Natural killer cell (primary cell): ENCODE data around the gene STK25. TPM values are rescaled to one million over a fixed set of nuclear protein-coding genes. Genes with fewer than 3 reads are reported as not detected.

Experiments used
- ATAC-seq, 3 donors: fragments of 150-1000 bp in 2 of 3; fragments of 200-7000 bp in 1 of 3; cut with Tn5 transposase; 1 replicate in 1 of 3; 2 replicates in 2 of 3; pipeline ENCODE4 v1.10.0; 2021; ENCODE audit warnings: mild to moderate bottlenecking in 2 of 3, moderate library complexity in 2 of 3
- DNase-seq, 2 donors: peaks; one replicate each; pipeline versions ENCODE4 v3.0.0 to v3.0.0-alpha.2; 2013 to 2021; ENCODE audit warnings: mixed read lengths in 1 of 2
- H3K27ac ChIP-seq: one replicate; pipeline ENCODE4 v1.5.1; 2013; ENCODE audit warnings: mild to moderate bottlenecking, low read length
- H3K27me3 ChIP-seq: one replicate; pipeline ENCODE4 v1.6.1; 2013; ENCODE audit warnings: low read length; ENCODE audit not compliant: control insufficient read depth, insufficient read depth
- H3K36me3 ChIP-seq: one replicate; pipeline ENCODE4 v1.6.1; 2013; ENCODE audit warnings: low read length; ENCODE audit not compliant: control insufficient read depth, insufficient read depth
- H3K4me1 ChIP-seq: one replicate; pipeline ENCODE4 v1.6.1; 2013; ENCODE audit warnings: low read length; ENCODE audit not compliant: control insufficient read depth, insufficient read depth
- H3K4me3 ChIP-seq: one replicate; pipeline ENCODE4 v1.5.1; 2013; ENCODE audit warnings: low read length
- H3K9me3 ChIP-seq: one replicate; pipeline ENCODE4 v1.6.1; 2013; ENCODE audit warnings: low read length; ENCODE audit not compliant: control insufficient read depth, insufficient read depth
- H3K27ac Mint-ChIP-seq, 2 donors: one replicate each; pipeline ENCODE4 v1.8.0; 2022; ENCODE audit warnings: mild to moderate bottlenecking in 2 of 2, mixed read lengths in 2 of 2, moderate library complexity in 1 of 2
- H3K27me3 Mint-ChIP-seq, 2 donors: one replicate each; pipeline ENCODE4 v1.8.0; 2022; ENCODE audit warnings: low read depth in 2 of 2, mixed read lengths in 2 of 2
- H3K36me3 Mint-ChIP-seq: one replicate; pipeline ENCODE4 v1.8.0; 2022; ENCODE audit warnings: mixed read lengths
- H3K4me1 Mint-ChIP-seq, 2 donors: one replicate each; pipeline ENCODE4 v1.8.0; 2022; ENCODE audit warnings: mixed read lengths in 2 of 2
- H3K4me3 Mint-ChIP-seq: one replicate; pipeline ENCODE4 v1.8.0; 2022; ENCODE audit warnings: mild to moderate bottlenecking, moderate library complexity, mixed read lengths
- H3K9me3 Mint-ChIP-seq, 2 donors: one replicate each; pipeline ENCODE4 v1.8.0; 2022; ENCODE audit warnings: mixed read lengths in 2 of 2
- WGBS: methylation state at CpG from one replicate; pipeline ENCODE4 v1.1.7; 2013; ENCODE audit warnings: missing lambda C conversion rate; ENCODE audit not compliant: insufficient coverage; 5-methylcytosine and 5-hydroxymethylcytosine counted together
- intact Hi-C: fragments of 100-400 bp; cut with micrococcal nuclease; formaldehyde crosslinking; loops from one replicate; pipeline ENCODE4 v1.14.2; 2022
- total RNA-seq, 4 donors: library from RNA; stranded (reverse); fragments of 120-200 nt in 1 of 4; gene quantifications; one replicate each; pipeline versions ENCODE4 v1.2.3 to v1.2.4, GENCODE V29; 2013 to 2022
- TF ChIP-seq, protein P1 (sequence below): fragments of 200-600 bp; IDR thresholded peaks from one replicate; pipeline ENCODE4 v1.8.0; 2022; ENCODE audit warnings: antibody characterized with exemption

Gene STK25
- total RNA-seq, 3 donors from 2014 or later (not counting 1 experiment from before 2014, with no cell fraction given): 110 to 140 (median 135) TPM

DNA sequence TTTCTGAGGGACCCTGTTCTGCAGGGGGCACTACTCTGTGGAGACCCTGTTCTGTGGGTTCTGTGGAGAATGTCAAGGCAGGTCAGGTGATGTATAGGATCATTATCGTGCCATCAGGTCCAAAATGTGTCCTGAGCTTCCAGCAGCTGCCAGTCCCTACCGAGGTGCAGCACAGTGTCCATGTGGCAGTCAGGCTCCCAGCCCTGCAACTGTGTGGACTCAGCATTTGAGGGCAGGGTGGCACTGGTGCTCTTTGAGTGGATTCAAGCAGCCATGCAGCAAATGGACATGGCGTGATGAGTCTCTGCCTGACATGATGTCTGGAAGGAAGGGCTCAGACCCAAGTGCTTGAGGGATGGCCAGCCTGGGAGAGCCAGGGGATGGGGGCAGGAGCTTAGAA is 35.0 kb downstream of the STK25 start:
- DNase-seq (no peak), ATAC-seq (no peak)
- no peaks in the 10 kb centered on the region for H3K36me3 Mint-ChIP-seq
- 85% methylated on average over 3 of the region's 3 CpGs for WGBS
- H3K4me1 Mint-ChIP-seq: no peaks in the 10 kb centered on the region
- Histone ChIP-seq H3K9me3 (no peaks in the 10 kb centered on the region), H3K27ac (no peak overlapping the region), H3K36me3 (no peaks in the 10 kb centered on the region), H3K4me1 (no peaks in the 10 kb centered on the region), H3K27me3 (no peaks in the 10 kb centered on the region), H3K4me3 (no peak overlapping the region)
- TF ChIP-seq, protein P1, sequence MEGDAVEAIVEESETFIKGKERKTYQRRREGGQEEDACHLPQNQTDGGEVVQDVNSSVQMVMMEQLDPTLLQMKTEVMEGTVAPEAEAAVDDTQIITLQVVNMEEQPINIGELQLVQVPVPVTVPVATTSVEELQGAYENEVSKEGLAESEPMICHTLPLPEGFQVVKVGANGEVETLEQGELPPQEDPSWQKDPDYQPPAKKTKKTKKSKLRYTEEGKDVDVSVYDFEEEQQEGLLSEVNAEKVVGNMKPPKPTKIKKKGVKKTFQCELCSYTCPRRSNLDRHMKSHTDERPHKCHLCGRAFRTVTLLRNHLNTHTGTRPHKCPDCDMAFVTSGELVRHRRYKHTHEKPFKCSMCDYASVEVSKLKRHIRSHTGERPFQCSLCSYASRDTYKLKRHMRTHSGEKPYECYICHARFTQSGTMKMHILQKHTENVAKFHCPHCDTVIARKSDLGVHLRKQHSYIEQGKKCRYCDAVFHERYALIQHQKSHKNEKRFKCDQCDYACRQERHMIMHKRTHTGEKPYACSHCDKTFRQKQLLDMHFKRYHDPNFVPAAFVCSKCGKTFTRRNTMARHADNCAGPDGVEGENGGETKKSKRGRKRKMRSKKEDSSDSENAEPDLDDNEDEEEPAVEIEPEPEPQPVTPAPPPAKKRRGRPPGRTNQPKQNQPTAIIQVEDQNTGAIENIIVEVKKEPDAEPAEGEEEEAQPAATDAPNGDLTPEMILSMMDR: no peak
- no peak overlapping the region for H3K4me3 Mint-ChIP-seq
- H3K27ac Mint-ChIP-seq: no peak overlapping the region
- H3K27me3 Mint-ChIP-seq: peaks cover 9 to 17% of the 10 kb centered on the region in 2 donors
- intact Hi-C loops: no loop called here
- H3K9me3 Mint-ChIP-seq: no peaks in the 10 kb centered on the region

DNA sequence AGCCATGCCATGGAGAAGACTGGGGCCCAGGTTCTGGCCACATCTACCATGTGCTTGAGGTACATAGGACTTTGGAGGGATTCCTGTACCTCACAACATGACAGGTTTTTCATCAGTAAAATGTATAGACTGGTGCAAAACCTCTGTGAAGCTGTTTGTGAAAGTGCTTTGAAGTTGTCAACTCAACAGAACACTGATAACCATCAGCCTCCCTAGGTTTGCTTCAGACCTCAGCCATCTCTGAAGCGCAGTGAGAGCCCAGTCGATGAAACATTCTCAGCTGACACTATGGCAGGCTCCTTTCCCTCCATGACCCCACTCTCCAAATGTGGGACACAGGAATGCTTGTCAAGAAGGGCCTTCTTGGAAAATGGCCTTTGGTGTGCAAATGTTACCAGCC is 38.6 kb downstream of the STK25 start:
- no peaks in the 10 kb centered on the region for H3K9me3 Mint-ChIP-seq
- peaks cover 11 to 17% of the 10 kb centered on the region in 2 donors for H3K27me3 Mint-ChIP-seq
- no peaks in the 10 kb centered on the region for H3K4me1 ChIP-seq
- H3K4me1 Mint-ChIP-seq: no peaks in the 10 kb centered on the region
- no peaks in the 10 kb centered on the region for H3K36me3 Mint-ChIP-seq
- 52% methylated on average over 2 of the region's 2 CpGs for WGBS
- no peaks in the 10 kb centered on the region for H3K9me3 ChIP-seq
- no peak overlapping the region for H3K4me3 ChIP-seq
- H3K27me3 ChIP-seq: no peaks in the 10 kb centered on the region
- H3K27ac Mint-ChIP-seq: no peak overlapping the region
- no peaks in the 10 kb centered on the region for H3K36me3 ChIP-seq
- no peak overlapping the region for H3K27ac ChIP-seq
- intact Hi-C loops: no loop called here
- DNase-seq (no peak), ATAC-seq (no peak)
- TF ChIP-seq, protein P1: no peak
- H3K4me3 Mint-ChIP-seq: no peak overlapping the region

DNA sequence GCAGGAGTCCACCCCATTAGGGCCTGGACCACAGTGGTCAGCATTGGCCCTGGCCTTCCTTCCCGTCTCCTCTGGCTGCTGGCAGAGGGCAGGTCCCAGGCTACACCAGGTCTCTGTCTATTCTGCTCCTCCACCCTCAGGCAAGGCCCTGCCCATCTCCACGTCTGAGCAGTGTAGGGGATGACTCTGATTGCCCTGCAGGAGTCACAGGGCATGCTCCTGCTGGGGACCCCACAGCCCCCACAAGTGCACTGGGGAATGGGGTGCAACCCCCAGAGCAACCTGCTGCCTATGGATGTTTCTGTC is 40.0 kb downstream of the STK25 start:
- intact Hi-C loops: no loop called here
- Mint-ChIP-seq H3K27ac (no peak overlapping the region), H3K36me3 (no peaks in the 10 kb centered on the region), H3K9me3 (no peaks in the 10 kb centered on the region), H3K27me3 (peaks cover 12 to 17% of the 10 kb centered on the region in 2 donors), H3K4me1 (no peaks in the 10 kb centered on the region), H3K4me3 (no peak overlapping the region)
- no peaks in the 10 kb centered on the region for H3K36me3 ChIP-seq
- TF ChIP-seq, protein P1: no peak
- DNase-seq: no peak
- no peaks in the 10 kb centered on the region for H3K9me3 ChIP-seq
- H3K4me1 ChIP-seq: no peaks in the 10 kb centered on the region
- H3K4me3 ChIP-seq: no peak overlapping the region
- 71% methylated on average over 2 of the region's 2 CpGs for WGBS
- H3K27ac ChIP-seq: no peak overlapping the region
- no peak for ATAC-seq
- no peaks in the 10 kb centered on the region for H3K27me3 ChIP-seq

GRCh38 chr2:241467777-241468475 is 40.5 kb downstream of the STK25 start:
- Histone ChIP-seq H3K27me3 (no peaks in the 10 kb centered on the region), H3K9me3 (no peaks in the 10 kb centered on the region), H3K4me1 (no peaks in the 10 kb centered on the region), H3K4me3 (no peak overlapping the region), H3K27ac (no peak overlapping the region), H3K36me3 (no peaks in the 10 kb centered on the region)
- Mint-ChIP-seq H3K4me3 (no peak overlapping the region), H3K27ac (no peak overlapping the region), H3K27me3 (peaks cover 9 to 13% of the 10 kb centered on the region in 2 donors), H3K36me3 (no peaks in the 10 kb centered on the region), H3K9me3 (no peaks in the 10 kb centered on the region), H3K4me1 (no peaks in the 10 kb centered on the region)
- DNase-seq (no peak), ATAC-seq (no peak)
- intact Hi-C loops: no loop called here
- TF ChIP-seq, protein P1: no peak
- WGBS: 94% methylated on average over 23 of the region's 23 CpGs
